Ovary (tissue), 3 donors: ENCODE measurements around the gene YOD1.

Experiments used
- POLR2A ChIP-seq: fragments of 450-650 bp; IDR thresholded peaks from one replicate; pipeline ENCODE4 v1.6.1; 2017; ENCODE audit warnings: antibody characterized with exemption, mild to moderate bottlenecking, moderate library complexity
- TF ChIP-seq, protein P1 (sequence below), 3 donors: fragments of 450-650 bp in 2 of 3; fragments of 200-600 bp in 1 of 3; IDR thresholded peaks; one replicate each; pipeline versions ENCODE4 v1.5.1 to v1.8.0; 2016 to 2022; ENCODE audit warnings: antibody characterized with exemption in 3 of 3, mild to moderate bottlenecking in 1 of 3
- donor health status: DM: no; HTN: no; CAD: no.

DNA sequence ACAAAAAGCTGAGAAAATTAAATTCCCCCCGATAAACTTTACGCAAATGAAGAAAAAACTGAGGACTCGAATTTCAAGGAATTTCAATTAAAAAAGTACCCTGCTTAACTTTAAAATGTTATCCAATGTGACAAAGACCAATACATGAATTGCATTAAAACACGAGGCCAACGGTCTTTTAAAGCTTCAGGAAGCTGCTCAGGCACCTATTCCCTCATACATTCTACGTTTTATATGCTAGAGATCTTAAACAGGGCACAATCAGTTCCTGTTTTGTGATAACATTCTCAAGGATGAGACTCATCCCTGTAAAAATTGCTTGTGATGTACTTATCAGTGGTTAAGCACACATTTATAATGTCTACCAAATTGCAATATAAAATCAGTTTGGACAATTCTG is 3.0 kb downstream of the YOD1 start:
- TF ChIP-seq, protein P1, sequence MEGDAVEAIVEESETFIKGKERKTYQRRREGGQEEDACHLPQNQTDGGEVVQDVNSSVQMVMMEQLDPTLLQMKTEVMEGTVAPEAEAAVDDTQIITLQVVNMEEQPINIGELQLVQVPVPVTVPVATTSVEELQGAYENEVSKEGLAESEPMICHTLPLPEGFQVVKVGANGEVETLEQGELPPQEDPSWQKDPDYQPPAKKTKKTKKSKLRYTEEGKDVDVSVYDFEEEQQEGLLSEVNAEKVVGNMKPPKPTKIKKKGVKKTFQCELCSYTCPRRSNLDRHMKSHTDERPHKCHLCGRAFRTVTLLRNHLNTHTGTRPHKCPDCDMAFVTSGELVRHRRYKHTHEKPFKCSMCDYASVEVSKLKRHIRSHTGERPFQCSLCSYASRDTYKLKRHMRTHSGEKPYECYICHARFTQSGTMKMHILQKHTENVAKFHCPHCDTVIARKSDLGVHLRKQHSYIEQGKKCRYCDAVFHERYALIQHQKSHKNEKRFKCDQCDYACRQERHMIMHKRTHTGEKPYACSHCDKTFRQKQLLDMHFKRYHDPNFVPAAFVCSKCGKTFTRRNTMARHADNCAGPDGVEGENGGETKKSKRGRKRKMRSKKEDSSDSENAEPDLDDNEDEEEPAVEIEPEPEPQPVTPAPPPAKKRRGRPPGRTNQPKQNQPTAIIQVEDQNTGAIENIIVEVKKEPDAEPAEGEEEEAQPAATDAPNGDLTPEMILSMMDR (IDR thresholded peaks at IDR 0.05) = no peak
- no peak for TF ChIP-seq POLR2A
